Astrocyte of the cerebellum (primary cell): Measurements from ENCODE around the gene RAB31.

Experiments used
- DNase-seq: peaks from one replicate; pipeline ENCODE4 v3.0.0-alpha.2; 2011; ENCODE audit warnings: low read depth
- H3K4me3 ChIP-seq: 2 replicates; pipeline ENCODE4 v1.5.1; 2011; ENCODE audit warnings: mild to moderate bottlenecking, low read depth, low read length, moderate library complexity
- in situ Hi-C: cut with HindIII; loops from 2 replicates; pipeline ENCODE4 v1.10.0; 2017; ENCODE audit warnings: low sequenced_read_pairs
- TF ChIP-seq, protein P1 (sequence below): IDR thresholded peaks from 2 replicates; pipeline ENCODE4 v1.5.1; 2012; ENCODE audit warnings: low read length, low read depth, moderate library complexity, mild to moderate bottlenecking; ENCODE audit errors: missing control alignments

The RAB31 gene

DNA sequence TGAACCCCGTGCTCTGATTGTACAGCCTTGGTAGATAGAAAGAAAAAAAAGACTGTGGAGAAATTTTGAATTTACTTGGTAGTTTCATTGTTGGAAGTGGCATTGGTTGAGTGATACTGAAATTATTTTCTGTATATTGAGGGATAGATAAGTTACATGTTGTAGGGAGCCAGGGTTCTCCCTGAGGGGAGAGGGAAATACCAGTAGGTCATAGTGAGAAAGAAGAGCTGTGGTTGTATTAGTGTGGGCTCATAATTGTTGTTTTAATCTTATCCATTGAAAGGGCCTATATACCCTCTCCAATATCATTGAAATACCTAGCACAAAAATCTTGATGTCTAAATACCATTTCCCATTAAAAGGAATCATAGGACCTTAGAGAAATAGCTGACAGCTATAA lies 16.9 kb upstream of the RAB31 start:
- no peak overlapping the region for H3K4me3 ChIP-seq
- TF ChIP-seq, protein P1, sequence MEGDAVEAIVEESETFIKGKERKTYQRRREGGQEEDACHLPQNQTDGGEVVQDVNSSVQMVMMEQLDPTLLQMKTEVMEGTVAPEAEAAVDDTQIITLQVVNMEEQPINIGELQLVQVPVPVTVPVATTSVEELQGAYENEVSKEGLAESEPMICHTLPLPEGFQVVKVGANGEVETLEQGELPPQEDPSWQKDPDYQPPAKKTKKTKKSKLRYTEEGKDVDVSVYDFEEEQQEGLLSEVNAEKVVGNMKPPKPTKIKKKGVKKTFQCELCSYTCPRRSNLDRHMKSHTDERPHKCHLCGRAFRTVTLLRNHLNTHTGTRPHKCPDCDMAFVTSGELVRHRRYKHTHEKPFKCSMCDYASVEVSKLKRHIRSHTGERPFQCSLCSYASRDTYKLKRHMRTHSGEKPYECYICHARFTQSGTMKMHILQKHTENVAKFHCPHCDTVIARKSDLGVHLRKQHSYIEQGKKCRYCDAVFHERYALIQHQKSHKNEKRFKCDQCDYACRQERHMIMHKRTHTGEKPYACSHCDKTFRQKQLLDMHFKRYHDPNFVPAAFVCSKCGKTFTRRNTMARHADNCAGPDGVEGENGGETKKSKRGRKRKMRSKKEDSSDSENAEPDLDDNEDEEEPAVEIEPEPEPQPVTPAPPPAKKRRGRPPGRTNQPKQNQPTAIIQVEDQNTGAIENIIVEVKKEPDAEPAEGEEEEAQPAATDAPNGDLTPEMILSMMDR, result no peak
- DNase-seq, result no peak
- in situ Hi-C loops, result no loop called here

DNA sequence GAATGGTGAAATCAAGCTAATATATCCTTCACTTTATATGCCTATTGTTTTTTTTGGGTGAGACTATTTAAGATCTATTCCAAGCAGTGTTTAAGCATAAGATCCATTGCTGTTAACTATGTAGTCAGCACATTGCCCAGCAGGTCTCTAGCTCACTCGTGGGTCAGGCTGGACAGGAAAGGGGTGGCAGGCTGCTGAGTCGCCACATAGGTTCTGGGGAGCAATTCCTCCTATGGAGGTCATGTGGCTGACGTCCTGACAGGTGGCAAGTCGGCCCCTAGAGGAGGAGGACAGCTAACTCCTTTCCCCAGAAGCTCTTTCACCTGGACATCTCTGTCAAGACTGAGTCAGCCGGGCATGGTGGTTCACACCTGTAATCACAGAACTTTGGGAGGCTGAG lies 13.9 kb upstream of the RAB31 start:
- TF ChIP-seq, protein P1, result no peak
- no peak overlapping the region for H3K4me3 ChIP-seq
- DNase-seq, result no peak
- in situ Hi-C loops, result no loop called here

DNA sequence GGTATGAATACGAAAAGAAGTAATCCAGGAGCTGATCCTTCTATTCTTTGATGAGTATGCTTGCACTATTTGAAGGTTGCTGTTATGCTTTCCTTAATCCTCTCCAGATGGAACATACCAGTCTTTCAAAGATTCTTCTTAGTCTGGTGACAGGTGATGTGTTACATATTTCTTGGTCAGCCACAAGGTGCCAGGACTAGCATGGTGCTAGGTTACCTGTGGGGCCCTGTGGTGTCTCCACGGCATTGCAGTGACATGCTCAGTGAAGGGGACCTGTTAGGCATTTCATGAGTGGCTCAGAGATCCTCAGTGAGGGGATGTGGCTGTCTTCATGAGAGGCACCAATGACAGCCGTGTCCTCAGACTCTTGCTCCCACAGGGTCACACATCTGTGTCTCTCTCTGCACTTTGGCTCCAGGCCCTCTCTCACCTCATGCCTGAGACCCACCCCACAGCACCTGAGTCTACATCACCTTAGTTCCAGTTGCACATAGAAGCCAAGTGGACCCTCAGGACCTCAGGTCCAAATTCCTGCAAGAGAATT lies 13.1 kb upstream of the RAB31 start:
- DNase-seq, result no peak
- in situ Hi-C loops, result no loop called here
- TF ChIP-seq, protein P1, result no peak
- no peak overlapping the region for H3K4me3 ChIP-seq

DNA sequence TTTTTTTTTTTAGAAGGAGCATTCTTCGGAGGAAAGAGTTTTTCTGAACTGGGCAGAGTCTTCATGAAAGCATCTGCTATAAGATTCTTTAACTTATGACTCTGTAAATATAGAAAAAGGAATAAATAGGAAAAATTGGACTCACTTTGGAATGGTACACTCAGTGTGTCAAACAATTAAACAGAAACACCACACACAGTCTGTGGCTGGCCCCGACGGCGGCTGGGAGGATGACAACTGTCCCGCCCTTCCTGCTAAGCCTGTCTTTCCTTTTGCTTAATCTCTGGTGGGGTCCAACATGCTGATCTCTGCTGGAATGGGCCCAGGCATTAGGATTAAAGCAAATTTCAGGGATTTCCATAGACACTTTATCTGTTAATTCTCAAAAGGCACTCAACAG lies 12.5 kb upstream of the RAB31 start:
- TF ChIP-seq, protein P1, result no peak
- in situ Hi-C loops, result no loop called here
- no peak for DNase-seq
- H3K4me3 ChIP-seq, result no peak overlapping the region

DNA sequence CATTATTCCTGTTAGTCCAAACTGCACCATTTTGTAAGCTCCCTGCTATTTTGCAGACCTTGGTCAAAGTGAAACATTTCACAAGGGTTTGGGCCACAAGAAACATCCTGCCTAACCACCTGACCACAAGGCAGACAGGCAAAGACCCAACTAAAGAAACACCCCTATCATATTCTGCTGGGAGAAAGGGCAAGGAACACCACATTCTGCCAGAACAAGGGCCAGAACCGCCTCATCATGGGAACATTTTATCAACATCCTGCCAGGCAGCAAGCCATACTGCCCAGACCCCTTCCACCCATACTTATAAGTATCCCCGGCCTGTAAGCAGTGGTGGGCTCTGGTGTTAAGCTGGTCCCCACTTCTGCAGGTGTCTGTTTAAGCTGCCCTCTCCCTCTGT lies 12.0 kb upstream of the RAB31 start:
- in situ Hi-C loops, result no loop called here
- TF ChIP-seq, protein P1, result no peak
- H3K4me3 ChIP-seq, result no peak overlapping the region
- DNase-seq, result no peak

DNA sequence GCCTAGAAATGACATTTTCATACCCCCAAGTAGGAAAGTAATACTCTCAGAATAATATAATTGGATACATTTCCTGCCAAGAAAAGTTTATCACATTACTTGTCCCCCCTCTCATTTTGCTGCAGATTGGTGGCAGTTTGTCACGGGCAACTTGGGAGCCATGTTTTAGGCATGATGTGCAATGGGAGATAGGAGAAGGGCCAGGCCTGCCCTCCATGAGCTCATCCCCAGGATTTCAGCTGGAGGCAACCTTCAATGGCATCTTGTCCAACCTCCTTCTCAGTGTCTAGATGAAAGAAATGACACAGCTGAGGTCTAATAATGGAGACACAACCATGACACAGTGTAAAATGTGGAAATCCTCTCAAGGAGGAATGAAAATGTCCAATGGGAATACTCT lies 11.4 kb upstream of the RAB31 start:
- in situ Hi-C loops, result no loop called here
- DNase-seq, result no peak
- TF ChIP-seq, protein P1, result no peak
- H3K4me3 ChIP-seq, result no peak overlapping the region

DNA sequence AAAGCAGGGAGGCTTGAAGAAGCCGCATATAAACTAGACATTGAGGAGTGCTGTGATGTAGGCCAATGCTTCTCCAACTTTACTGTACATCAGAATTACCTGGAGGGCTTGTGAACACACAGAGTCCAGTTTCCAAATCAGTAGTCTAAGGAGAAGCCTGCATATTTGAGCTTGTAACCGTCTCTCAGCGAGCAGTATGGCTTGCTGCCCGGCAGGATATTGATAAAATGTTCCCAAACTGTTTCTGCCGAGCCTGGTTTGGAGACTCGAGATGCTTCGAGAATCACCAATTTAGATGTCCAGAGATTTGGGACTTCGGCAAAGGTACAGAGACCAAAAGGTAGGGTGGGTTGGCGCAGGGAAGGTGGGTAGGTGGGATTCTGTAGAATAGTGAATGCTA lies 11.0 kb upstream of the RAB31 start:
- no peak overlapping the region for H3K4me3 ChIP-seq
- in situ Hi-C loops, result no loop called here
- DNase-seq, result no peak
- TF ChIP-seq, protein P1, result no peak
